ENCODE data around the gene PLVAP.

The PLVAP gene

GRCh38 chr19:17328517-17329365, 48.4 kb downstream of the PLVAP start:
- peak overlapping the region in 1 of 3 experiments; percentile 75 for H3K4me3 Mint-ChIP-seq

GRCh38 chr19:17327654-17328516, 49.3 kb downstream of the PLVAP start:
- H3K27ac Mint-ChIP-seq, result peak overlapping the region; percentile 71 to 81 (median 77)
- H3K36me3 Mint-ChIP-seq (ENCODE audit: low read depth), result peaks cover 15% of the 10 kb centered on the region
- no peaks in the 10 kb centered on the region for H3K9me3 Mint-ChIP-seq
- peak; percentile 44 to 58 (median 55) for TF ChIP-seq CTCF (IDR thresholded peaks at IDR 0.05; ENCODE audit: unreplicated experiment in 3 of 3)
- H3K4me1 Mint-ChIP-seq, result peaks cover 4% of the 10 kb centered on the region
- H3K4me3 Mint-ChIP-seq, result peak overlapping the region; percentile 87 to 89 (median 88)
- peaks cover 27% of the 10 kb centered on the region for H3K27me3 Mint-ChIP-seq (ENCODE audit: low read depth)

More at GRCh38 chr19:17328517-17329365, 48.4 kb downstream of the PLVAP start:
- no peak overlapping the region for H3K27ac Mint-ChIP-seq
- peaks cover 4% of the 10 kb centered on the region for H3K4me1 Mint-ChIP-seq
- TF ChIP-seq CTCF (IDR thresholded peaks at IDR 0.05; ENCODE audit: unreplicated experiment in 3 of 3), result no peak
- peaks cover 16% of the 10 kb centered on the region for H3K36me3 Mint-ChIP-seq (ENCODE audit: low read depth)
- peaks cover 27% of the 10 kb centered on the region for H3K27me3 Mint-ChIP-seq (ENCODE audit: low read depth)
- H3K9me3 Mint-ChIP-seq, result no peaks in the 10 kb centered on the region

- Mint-ChIP-seq H3K4me3 (peak overlapping the region in 2 of 3 experiments; percentile 36 to 88), H3K9me3 (no peaks in the 10 kb centered on the region), H3K36me3 (ENCODE audit: low read depth) (peaks cover 17% of the 10 kb centered on the region), H3K27ac (no peak overlapping the region), H3K27me3 (ENCODE audit: low read depth) (peaks cover 27% of the 10 kb centered on the region), H3K4me1 (peaks cover 4% of the 10 kb centered on the region)
- TF ChIP-seq CTCF (IDR thresholded peaks at IDR 0.05; ENCODE audit: unreplicated experiment in 3 of 3), result no peak
Measured at GRCh38 chr19:17327068-17327653, 50.0 kb downstream of the PLVAP start.

GRCh38 chr19:17326595-17326966, 50.6 kb downstream of the PLVAP start:
- TF ChIP-seq CTCF (IDR thresholded peaks at IDR 0.05; ENCODE audit: unreplicated experiment in 3 of 3), result no peak
- Mint-ChIP-seq H3K27me3 (ENCODE audit: low read depth) (peaks cover 27% of the 10 kb centered on the region), H3K27ac (no peak overlapping the region), H3K9me3 (no peaks in the 10 kb centered on the region), H3K4me1 (peaks cover 4% of the 10 kb centered on the region), H3K4me3 (no peak overlapping the region), H3K36me3 (ENCODE audit: low read depth) (peaks cover 17% of the 10 kb centered on the region)

- TF ChIP-seq CTCF (IDR thresholded peaks at IDR 0.05; ENCODE audit: unreplicated experiment in 3 of 3), result no peak
- peaks cover 27% of the 10 kb centered on the region for H3K27me3 Mint-ChIP-seq (ENCODE audit: low read depth)
- H3K36me3 Mint-ChIP-seq (ENCODE audit: low read depth), result peaks cover 17% of the 10 kb centered on the region
- H3K4me1 Mint-ChIP-seq, result peaks cover 4% of the 10 kb centered on the region
- no peak overlapping the region for H3K27ac Mint-ChIP-seq
- no peak overlapping the region for H3K4me3 Mint-ChIP-seq
- H3K9me3 Mint-ChIP-seq, result no peaks in the 10 kb centered on the region
Measured at GRCh38 chr19:17325881-17326594, 51.1 kb downstream of the PLVAP start.

Data from nephron (organoid).